Kidney epithelial cell (primary cell): ENCODE results near the gene EBLN1. TPM values are rescaled to one million over a fixed set of nuclear protein-coding genes. Genes with fewer than 3 reads are reported as not detected.
A peak's percentile ranks its signal among the peaks of the same experiment; 100 is the strongest.

Source experiments
- DNase-seq: peaks from one replicate; pipeline ENCODE4 v3.0.0-alpha.2; 2010; ENCODE audit warnings: low read depth
- H3K27me3 ChIP-seq: 2 replicates; pipeline ENCODE4 v1.6.0; 2011; ENCODE audit warnings: low read length; ENCODE audit not compliant: control insufficient read depth, insufficient read depth
- H3K36me3 ChIP-seq: 2 replicates; pipeline ENCODE4 v1.5.1; 2011; ENCODE audit warnings: low read length; ENCODE audit not compliant: control insufficient read depth, insufficient read depth
- H3K4me3 ChIP-seq: 2 replicates; pipeline ENCODE4 v1.5.1; 2011; ENCODE audit warnings: low read depth, mild to moderate bottlenecking, control low read depth, low read length
- CTCF ChIP-seq: IDR thresholded peaks from 2 replicates; pipeline ENCODE4 v1.5.1; 2011; ENCODE audit warnings: mild to moderate bottlenecking, moderate library complexity, low read length, control low read depth, inconsistent platforms; ENCODE audit not compliant: insufficient read depth, poor library complexity, severe bottlenecking
- total RNA-seq: library from RNA; depleted of rRNA; stranded (reverse); fragments of >200 nt; gene quantifications from 2 replicates; pipeline ENCODE4 v1.2.3, GENCODE V29; 2015

EBLN1 gene
- total RNA-seq = not detected in 2 replicates

DNA sequence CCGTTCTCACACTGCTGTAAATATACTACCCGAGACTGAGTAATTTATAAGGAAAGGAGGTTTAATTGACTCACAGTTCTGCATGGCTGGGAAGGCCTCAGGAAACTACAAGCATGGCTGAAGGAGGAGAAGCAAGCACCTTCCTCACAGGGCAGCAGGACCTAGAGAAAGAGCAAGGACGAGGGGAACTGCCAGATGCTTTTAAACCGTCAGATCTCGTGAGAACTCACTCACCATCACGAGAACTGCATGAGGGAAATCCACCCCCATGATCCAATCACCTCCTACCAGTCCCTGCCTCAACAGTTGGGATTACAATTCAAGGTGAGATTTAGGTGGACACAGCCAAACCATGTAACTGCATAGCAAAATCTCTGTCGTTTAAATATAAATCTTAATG, at the start of gene EBLN1:
TSS of gene EBLN1 (minus strand) at position 174 of the 400 bp plus-strand sequence. CDS start 8,032 bp downstream, outside the sequence.
- Histone ChIP-seq H3K27me3 (no peaks in the 10 kb centered on the region), H3K4me3 (no peak within 1 kb of the TSS), H3K36me3 (no peaks in the 10 kb centered on the region)
- TF ChIP-seq CTCF = no peak
- DNase-seq = no peak

GRCh38 chr10:22265839-22266537, 48.2 kb upstream of the EBLN1 start:
- no peaks in the 10 kb centered on the region for H3K36me3 ChIP-seq
- no peak overlapping the region for H3K4me3 ChIP-seq
- DNase-seq = no peak
- no peaks in the 10 kb centered on the region for H3K27me3 ChIP-seq
- no peak for TF ChIP-seq CTCF

DNA sequence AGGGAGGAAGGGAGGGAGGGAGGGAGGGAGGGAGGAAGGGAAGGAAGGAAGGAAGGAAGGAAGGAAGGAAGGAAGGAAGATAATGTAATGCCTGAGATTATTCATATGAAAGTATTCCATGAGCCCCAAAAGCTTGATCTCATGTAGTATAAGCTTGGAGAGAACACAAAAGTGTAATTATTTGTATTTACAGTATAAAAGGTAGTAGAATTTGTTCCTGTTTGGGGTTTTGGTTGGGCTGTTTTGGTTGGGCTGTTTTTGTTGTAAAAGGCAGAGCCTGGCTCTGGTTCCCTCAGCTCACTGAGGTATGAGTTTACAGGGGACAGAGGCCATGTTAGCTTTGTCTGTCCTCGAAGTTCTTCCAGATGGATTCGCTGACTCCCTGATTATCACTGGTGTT, 45.3 kb upstream of the EBLN1 start:
- no peaks in the 10 kb centered on the region for H3K27me3 ChIP-seq
- no peak for TF ChIP-seq CTCF
- H3K4me3 ChIP-seq = no peak overlapping the region
- DNase-seq = no peak
- no peaks in the 10 kb centered on the region for H3K36me3 ChIP-seq

GRCh38 chr10:22259280-22259679, 41.5 kb upstream of the EBLN1 start:
- DNase-seq = no peak
- no peak overlapping the region for H3K4me3 ChIP-seq
- no peaks in the 10 kb centered on the region for H3K27me3 ChIP-seq
- TF ChIP-seq CTCF = no peak
- H3K36me3 ChIP-seq = no peaks in the 10 kb centered on the region

- Histone ChIP-seq H3K36me3 (no peaks in the 10 kb centered on the region), H3K4me3 (no peak overlapping the region), H3K27me3 (no peaks in the 10 kb centered on the region)
- TF ChIP-seq CTCF = no peak
- DNase-seq = no peak
These were observed 40.7 kb upstream of the EBLN1 start for GRCh38 chr10:22258471-22258870.

GRCh38 chr10:22253580-22253882, 35.7 kb upstream of the EBLN1 start:
- H3K4me3 ChIP-seq = peak overlapping the region; percentile 61
- no peak for DNase-seq
- H3K36me3 ChIP-seq = no peaks in the 10 kb centered on the region
- H3K27me3 ChIP-seq = peaks cover 3% of the 10 kb centered on the region
- no peak for TF ChIP-seq CTCF
